Panc1 (cell line): ENCODE measurements around the gene PANX2. TPM values are rescaled to one million over a fixed set of nuclear protein-coding genes. Genes with fewer than 3 reads are reported as not detected.

Experiments used
- ATAC-seq: fragments of 200-7000 bp; cut with Tn5 transposase; 2 replicates; pipeline ENCODE4 v1.9.1; 2020; ENCODE audit warnings: mild to moderate bottlenecking, moderate library complexity
- BruUV-seq: library from RNA; stranded (reverse); fragments of 400-500 nt; replicated peaks from 2 replicates; lab custom pipeline; 2021; lab: Mats Ljungman, UMichigan
- CTCF ChIA-PET: fragments of 300-600 bp; sonication (Branson Sonifier 250); formaldehyde crosslinking; loops from one replicate; lab custom pipeline; 2022; ENCODE audit warnings: antibody characterized with exemption; lab: Charles Lee
- POLR2A ChIA-PET: fragments of 300-600 bp; sonication (Branson Sonifier 250); formaldehyde crosslinking; loops from one replicate; lab custom pipeline; 2022; ENCODE audit warnings: antibody characterized with exemption; lab: Charles Lee
- DNase-seq: peaks from one replicate; pipeline ENCODE4 v3.0.0-alpha.2; 2010; ENCODE audit warnings: low read depth, low spot score
- H3K27ac ChIP-seq: 2 replicates; pipeline ENCODE4 v1.5.1; 2011; ENCODE audit warnings: mild to moderate bottlenecking, low read length, inconsistent platforms
- H3K27me3 ChIP-seq: fragments of 200-500 bp; sonication (Bioruptor generic); 2 replicates; pipeline ENCODE4 v1.6.0; 2014; ENCODE audit warnings: low read length, inconsistent platforms; ENCODE audit not compliant: control insufficient read depth, insufficient read depth
- H3K36me3 ChIP-seq: fragments of 200-500 bp; sonication (Bioruptor generic); 2 replicates; pipeline ENCODE4 v1.5.1; 2014; ENCODE audit warnings: inconsistent platforms, mild to moderate bottlenecking, low read length, moderate library complexity; ENCODE audit not compliant: control insufficient read depth, insufficient read depth
- H3K4me1 ChIP-seq: 2 replicates; pipeline ENCODE4 v1.5.1; 2011; ENCODE audit warnings: inconsistent platforms, mild to moderate bottlenecking, low read length, moderate library complexity; ENCODE audit not compliant: control insufficient read depth, insufficient read depth
- H3K4me3 ChIP-seq, 2 experiments: 2 replicates each; pipeline ENCODE4 v1.5.1; 2011 to 2012; ENCODE audit warnings: low read depth in 2 of 2, low read length in 2 of 2, mild to moderate bottlenecking in 2 of 2, inconsistent platforms in 1 of 2, moderate library complexity in 1 of 2
- H3K9me3 ChIP-seq: fragments of 200-500 bp; sonication (Bioruptor generic); 2 replicates; pipeline ENCODE4 v1.5.1; 2014; ENCODE audit warnings: low read depth, mild to moderate bottlenecking, inconsistent platforms, low read length, moderate library complexity; ENCODE audit not compliant: control insufficient read depth, insufficient read depth
- POLR2AphosphoS5 ChIP-seq: IDR thresholded peaks from 2 replicates; pipeline ENCODE4 v1.6.1; 2012; ENCODE audit warnings: mild to moderate bottlenecking, low read depth, low read length, moderate library complexity
- SIN3A ChIP-seq: IDR thresholded peaks from 2 replicates; pipeline ENCODE4 v1.6.1; 2012; ENCODE audit warnings: low read depth, mild to moderate bottlenecking, low read length, moderate library complexity, borderline replicate concordance; ENCODE audit not compliant: insufficient read depth
- TCF7L2 ChIP-seq: IDR thresholded peaks from 2 replicates; pipeline ENCODE4 v1.6.1; 2011; ENCODE audit warnings: mild to moderate bottlenecking, low read depth, low read length, inconsistent platforms
- in situ Hi-C: cut with HindIII; loops from 2 replicates; pipeline ENCODE4 v1.10.0; 2016; ENCODE audit warnings: low sequenced_read_pairs, low pct_unique_long_range_greater_than_20kb
- intact Hi-C: fragments of 100-400 bp; cut with micrococcal nuclease; formaldehyde crosslinking; loops from one replicate; pipeline ENCODE4 v1.10.0; 2022; ENCODE audit not compliant: unreplicated experiment
- total RNA-seq: library from RNA; stranded (reverse); gene quantifications from one replicate; pipeline ENCODE4 v1.2.1, GENCODE V29; 2021; ENCODE audit not compliant: unreplicated experiment
- TF ChIP-seq, protein P1 (sequence below): fragments of 450-650 bp; IDR thresholded peaks from 2 replicates; pipeline ENCODE4 v1.5.1; 2017; ENCODE audit warnings: mild to moderate bottlenecking
- TF ChIP-seq, protein P2 (sequence below), 2 experiments: IDR thresholded peaks; 2 replicates each; pipeline ENCODE4 v1.6.1; 2011 to 2012; ENCODE audit warnings: low read depth in 2 of 2, control low read depth in 1 of 2, low read length in 1 of 2, mild to moderate bottlenecking in 1 of 2, moderate library complexity in 1 of 2; ENCODE audit not compliant: insufficient read depth in 1 of 2

The PANX2 gene
- total RNA-seq, 1 experiment from 2014 or later, result 0.77 TPM

DNA sequence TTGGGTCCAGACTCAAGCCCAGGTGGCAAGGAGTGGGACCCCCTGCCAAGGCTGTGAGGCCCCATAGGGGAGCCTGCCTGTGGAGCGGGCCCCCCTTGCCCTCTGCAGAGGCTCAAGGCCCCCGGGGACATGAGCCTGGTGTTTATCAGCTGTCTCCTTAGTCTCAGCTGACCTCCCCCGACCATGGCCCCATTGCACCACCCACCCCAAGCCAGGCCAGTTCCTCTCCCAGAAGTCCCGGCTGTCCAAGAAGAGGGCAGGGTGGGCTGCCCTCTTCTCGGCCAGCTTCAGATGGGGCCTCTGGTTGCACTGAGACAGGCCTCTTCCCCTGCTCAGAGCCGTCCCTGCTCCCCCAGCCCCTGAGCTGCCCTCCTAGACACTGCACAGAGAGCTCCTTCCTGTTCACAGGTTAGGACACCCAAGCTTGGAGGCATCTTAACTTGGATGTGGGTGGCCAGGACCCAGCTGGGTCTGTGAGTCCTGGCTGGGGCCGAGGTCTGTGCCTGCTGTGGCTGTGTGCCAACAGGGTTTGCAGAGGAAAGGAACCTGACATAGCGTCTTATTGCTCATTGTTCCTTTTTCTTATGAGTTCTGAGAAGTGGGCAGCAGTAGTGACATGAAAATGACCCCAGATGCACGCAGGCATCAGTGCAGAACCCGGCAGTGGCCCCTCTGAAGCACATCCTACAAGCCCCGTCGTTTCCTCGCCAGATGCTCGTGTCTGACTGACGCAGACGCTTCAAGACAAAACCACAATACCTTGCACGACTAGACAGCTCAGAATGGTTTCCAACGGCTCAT lies 20.6 kb downstream of the PANX2 start:
- no TSS peak for BruUV-seq
- POLR2A ChIA-PET, result interaction anchor here (0.6 kb wide), 1 partner anchor 73 kb away, joined by 3 read pairs; no protein-coding TSS in a partner anchor
- no peak for TF ChIP-seq TCF7L2
- TF ChIP-seq, protein P1, sequence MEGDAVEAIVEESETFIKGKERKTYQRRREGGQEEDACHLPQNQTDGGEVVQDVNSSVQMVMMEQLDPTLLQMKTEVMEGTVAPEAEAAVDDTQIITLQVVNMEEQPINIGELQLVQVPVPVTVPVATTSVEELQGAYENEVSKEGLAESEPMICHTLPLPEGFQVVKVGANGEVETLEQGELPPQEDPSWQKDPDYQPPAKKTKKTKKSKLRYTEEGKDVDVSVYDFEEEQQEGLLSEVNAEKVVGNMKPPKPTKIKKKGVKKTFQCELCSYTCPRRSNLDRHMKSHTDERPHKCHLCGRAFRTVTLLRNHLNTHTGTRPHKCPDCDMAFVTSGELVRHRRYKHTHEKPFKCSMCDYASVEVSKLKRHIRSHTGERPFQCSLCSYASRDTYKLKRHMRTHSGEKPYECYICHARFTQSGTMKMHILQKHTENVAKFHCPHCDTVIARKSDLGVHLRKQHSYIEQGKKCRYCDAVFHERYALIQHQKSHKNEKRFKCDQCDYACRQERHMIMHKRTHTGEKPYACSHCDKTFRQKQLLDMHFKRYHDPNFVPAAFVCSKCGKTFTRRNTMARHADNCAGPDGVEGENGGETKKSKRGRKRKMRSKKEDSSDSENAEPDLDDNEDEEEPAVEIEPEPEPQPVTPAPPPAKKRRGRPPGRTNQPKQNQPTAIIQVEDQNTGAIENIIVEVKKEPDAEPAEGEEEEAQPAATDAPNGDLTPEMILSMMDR, result no peak
- no peak for TF ChIP-seq POLR2AphosphoS5
- TF ChIP-seq, protein P2, sequence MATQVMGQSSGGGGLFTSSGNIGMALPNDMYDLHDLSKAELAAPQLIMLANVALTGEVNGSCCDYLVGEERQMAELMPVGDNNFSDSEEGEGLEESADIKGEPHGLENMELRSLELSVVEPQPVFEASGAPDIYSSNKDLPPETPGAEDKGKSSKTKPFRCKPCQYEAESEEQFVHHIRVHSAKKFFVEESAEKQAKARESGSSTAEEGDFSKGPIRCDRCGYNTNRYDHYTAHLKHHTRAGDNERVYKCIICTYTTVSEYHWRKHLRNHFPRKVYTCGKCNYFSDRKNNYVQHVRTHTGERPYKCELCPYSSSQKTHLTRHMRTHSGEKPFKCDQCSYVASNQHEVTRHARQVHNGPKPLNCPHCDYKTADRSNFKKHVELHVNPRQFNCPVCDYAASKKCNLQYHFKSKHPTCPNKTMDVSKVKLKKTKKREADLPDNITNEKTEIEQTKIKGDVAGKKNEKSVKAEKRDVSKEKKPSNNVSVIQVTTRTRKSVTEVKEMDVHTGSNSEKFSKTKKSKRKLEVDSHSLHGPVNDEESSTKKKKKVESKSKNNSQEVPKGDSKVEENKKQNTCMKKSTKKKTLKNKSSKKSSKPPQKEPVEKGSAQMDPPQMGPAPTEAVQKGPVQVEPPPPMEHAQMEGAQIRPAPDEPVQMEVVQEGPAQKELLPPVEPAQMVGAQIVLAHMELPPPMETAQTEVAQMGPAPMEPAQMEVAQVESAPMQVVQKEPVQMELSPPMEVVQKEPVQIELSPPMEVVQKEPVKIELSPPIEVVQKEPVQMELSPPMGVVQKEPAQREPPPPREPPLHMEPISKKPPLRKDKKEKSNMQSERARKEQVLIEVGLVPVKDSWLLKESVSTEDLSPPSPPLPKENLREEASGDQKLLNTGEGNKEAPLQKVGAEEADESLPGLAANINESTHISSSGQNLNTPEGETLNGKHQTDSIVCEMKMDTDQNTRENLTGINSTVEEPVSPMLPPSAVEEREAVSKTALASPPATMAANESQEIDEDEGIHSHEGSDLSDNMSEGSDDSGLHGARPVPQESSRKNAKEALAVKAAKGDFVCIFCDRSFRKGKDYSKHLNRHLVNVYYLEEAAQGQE (IDR thresholded peaks at IDR 0.05; ENCODE audit: insufficient read depth in 1 of 2, low read depth in 2 of 2, low read length in 1 of 2), result no peak
- TF ChIP-seq SIN3A, result no peak
- DNase-seq (no peak), ATAC-seq (no peak)
- no peaks in the 10 kb centered on the region for H3K27me3 ChIP-seq
- peaks cover 35% of the 10 kb centered on the region for H3K4me1 ChIP-seq
- peak overlapping the region; percentile 36 to 55 for H3K4me3 ChIP-seq
- in situ Hi-C loops (no loop called here), intact Hi-C loops (loop anchor here (5.0 kb wide), 1 partner anchor 44 kb away; no protein-coding TSS in a partner anchor)
- no peaks in the 10 kb centered on the region for H3K36me3 ChIP-seq
- H3K9me3 ChIP-seq, result no peaks in the 10 kb centered on the region
- H3K27ac ChIP-seq, result peak overlapping the region; percentile 73
- CTCF ChIA-PET, result interaction anchor here (0.5 to 1.0 kb wide), 2 partner anchors 43 to 255 kb away, joined by 4 to 8 read pairs; no protein-coding TSS in a partner anchor

DNA sequence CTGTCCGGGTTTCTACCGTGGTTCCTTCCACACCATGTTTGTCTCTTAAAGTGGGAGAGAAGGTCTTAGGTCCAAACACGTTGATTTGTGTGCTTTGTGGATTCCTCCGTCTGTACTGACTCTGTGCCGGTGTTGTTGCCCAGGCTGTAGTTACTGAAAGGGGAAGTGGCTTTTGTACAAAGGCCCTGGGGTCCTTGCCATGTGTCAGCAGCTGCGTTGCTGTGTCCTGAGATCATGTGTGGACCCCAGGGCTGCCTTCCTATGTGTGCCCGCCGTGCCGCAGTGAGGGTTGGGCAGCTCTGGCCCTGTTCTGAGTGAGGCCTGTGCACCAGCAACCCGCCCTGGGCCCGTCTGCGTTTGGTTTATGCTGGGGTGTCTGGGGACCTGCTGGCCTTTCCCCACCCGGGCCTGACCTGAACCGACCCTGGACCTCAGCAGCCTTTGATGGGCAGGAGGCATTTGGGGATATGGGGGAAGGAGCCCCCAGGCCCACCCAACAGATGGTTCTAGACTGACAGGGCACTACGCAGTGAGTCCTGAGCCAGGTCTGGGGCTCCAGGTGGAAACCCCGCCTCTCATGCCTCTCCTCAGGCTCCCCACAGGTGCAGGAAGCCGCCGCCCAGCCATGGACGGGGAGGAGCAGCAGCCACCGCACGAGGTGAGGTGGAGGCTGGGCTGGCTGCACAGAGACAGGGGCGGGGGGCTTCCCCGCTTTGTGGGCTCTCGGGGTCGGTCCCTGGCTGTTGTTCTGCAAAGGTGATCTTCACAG lies 22.1 kb downstream of the PANX2 start:
- in situ Hi-C loops, result no loop called here

More for the DNA sequence above, 22.1 kb downstream of the PANX2 start:
- no peak overlapping the region for H3K27ac ChIP-seq
- intact Hi-C loops, result loop anchor here (5.0 kb wide), 1 partner anchor 45 kb away; no protein-coding TSS in a partner anchor
- peaks cover 32% of the 10 kb centered on the region for H3K4me1 ChIP-seq
- TF ChIP-seq SIN3A (no peak), POLR2AphosphoS5 (no peak), TCF7L2 (no peak)
- TF ChIP-seq, protein P1, result no peak
- TF ChIP-seq, protein P2 (IDR thresholded peaks at IDR 0.05; ENCODE audit: insufficient read depth in 1 of 2, low read depth in 2 of 2, low read length in 1 of 2), result no peak
- ChIA-PET CTCF (no interaction called here), POLR2A (no interaction called here)
- BruUV-seq, result no TSS peak
- no peak for ATAC-seq
- H3K36me3 ChIP-seq, result no peaks in the 10 kb centered on the region
- no peak for DNase-seq
- no peaks in the 10 kb centered on the region for H3K9me3 ChIP-seq
- no peak overlapping the region for H3K4me3 ChIP-seq
- H3K27me3 ChIP-seq, result no peaks in the 10 kb centered on the region
